Activated CD8-positive, alpha-beta memory T cell treated with anti-CD3 and anti-CD28 coated beads, Interleukin-2, amount 50 U/mL, for 24 hours (primary cell): Measurements from ENCODE around the gene ATOSA.

Source experiments
- DNase-seq: peaks from one replicate; pipeline ENCODE4 v3.0.0-alpha.2; 2020; ENCODE audit errors: extremely low read depth

The ATOSA gene

DNA sequence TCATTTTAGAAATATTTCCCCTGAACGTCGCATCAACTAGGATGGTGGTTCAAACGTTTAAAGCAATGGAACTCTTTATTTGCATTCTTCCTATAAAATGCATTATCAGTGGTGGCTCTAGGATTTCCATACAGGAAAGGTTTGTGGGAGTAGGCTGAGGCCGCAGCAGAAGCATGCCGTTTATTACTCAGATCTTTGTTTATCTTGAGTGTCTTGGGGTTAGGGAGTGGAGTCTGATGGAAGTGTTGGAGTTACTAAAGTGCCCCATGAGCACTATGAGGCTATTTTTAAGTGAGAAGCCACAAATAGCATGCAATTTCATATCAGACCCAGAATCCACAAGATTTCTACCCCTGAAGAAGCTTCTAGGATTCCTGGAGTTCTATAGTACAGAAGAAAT is 26.2 kb downstream of the ATOSA start:
- DNase-seq, result no peak

DNA sequence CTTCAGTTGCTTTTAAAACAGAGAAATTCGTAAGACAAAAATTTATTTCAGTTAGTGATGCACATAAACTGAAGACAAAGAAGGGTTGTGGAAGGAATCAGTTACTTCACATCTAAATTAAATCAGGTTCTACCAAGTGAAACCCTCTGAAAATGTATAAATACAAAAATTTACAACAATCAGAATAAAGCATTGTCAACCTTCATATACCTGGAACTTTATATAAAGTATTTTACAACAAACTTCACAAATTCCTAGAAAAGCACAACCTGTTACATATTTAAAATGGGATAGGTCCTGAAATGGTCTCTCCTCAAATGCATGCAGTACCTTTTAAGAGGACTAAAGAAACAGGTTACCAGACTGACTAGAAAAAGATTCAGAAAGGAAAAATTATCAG is 26.9 kb downstream of the ATOSA start:
- no peak for DNase-seq

DNA sequence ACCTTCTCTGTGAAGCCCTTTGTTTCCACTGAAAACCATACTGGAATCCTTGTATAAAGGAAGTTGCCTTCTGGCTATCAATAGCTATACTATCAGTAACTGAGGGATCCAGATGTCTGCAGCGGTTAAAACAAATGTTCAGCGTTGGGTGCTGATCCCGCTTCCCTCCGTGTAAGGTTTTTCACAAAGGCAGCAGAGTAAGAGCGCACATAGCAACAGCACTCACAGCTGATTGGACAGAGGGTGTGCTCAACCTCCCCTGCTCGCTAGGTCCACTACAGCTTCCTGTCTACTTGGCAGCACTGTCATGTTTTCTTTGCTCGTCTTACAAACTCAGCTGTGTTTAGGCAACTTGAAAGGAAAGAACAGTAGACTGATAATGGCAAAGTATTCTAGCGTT is 27.3 kb downstream of the ATOSA start:
- DNase-seq, result no peak

DNA sequence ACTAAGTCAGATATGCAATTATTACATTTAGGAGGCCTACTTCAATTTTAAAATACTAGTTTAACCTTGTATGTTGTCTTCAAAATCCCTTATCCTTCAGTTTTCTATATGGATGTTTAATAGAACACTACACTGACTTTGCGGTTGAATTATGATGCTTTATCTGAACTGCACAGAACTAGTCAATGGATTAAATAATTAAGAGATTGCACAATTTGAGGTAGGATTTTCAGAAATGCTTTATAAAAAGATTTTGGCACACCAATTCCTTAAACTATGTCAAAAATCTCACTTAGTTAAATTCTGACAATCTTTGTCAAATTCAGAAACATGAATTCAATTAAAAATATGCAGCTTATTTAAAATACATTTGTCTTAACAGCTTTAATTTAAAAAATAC is 28.1 kb downstream of the ATOSA start:
- no peak for DNase-seq

DNA sequence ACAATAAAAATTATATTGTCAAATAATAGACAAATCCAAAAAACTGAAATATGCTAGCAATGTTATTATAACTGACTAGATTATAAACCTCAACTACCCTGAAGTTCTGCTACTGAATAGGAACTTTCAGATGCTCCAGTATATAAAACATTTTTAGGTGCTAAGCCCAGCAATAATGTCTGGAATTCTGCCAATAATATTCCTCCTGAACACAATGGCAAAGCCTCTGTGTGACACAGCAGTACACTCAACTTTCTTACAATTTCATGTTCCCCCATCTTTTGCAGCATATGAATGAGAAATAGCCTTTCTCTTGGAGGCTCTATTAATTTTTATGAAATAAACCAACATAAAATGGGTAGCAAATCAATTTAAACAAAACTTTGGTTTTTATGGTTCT is 29.5 kb downstream of the ATOSA start:
- no peak for DNase-seq

DNA sequence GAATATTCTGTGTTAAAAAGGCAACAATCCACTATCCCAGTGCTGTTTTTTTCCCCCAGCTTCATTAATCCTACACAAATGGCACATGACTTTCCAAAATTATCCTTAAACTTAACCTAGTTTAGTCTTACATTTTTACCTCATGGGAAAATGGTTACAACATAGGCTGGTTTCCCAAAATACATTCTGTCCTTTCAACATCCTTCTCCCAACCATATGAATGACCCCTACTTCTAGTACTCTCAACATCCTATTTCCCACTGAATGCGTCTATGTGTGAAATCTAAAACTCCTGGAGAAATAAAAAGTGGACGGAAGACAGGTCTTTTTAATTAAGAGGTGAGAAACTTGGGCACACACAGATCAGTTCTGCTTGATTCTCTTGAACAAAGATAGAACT is 33.3 kb downstream of the ATOSA start:
- DNase-seq, result no peak

DNA sequence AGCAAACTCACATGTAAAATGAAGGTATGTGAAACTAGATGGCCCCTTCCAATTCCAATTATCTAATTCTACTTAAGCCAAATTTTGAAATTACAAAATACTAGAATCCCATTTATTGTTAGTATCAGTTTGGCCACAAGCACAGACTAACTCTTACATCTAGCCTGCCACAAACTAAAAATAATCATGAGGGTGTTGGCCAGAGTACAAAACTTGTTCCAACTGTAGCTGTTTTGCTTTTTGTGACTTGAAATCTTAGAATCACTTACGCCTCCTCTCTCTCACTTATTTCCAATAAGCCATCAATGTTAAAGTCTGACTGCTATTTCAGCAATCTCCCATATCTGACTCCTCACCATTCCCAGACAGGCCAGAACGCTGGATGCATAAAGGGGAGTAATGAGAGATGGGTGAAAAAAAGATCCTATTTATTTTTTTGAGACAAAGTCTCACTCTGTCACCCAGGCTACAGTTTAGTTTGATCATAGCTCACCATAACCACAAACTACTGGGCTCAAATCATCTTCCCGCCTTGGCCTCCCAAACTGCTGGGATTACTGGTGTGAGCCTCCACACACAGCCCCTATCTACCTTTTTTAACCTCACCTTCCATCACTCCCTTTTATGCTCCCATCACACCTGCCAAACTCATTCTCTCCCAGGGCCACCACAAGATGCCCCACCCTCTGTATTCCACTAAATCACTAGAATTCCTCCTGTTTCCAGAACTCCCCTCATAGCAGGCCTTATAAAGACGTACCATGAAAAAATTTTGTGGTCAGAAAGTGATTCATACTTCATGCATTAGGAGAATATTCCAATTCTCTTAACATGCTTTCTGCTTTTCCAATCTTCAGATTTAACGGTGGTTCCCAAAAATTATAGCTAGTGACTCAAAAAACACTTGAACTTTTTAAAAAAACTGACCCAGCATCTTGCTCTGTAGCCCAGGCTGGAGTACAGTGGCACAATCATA is 36.5 kb downstream of the ATOSA start:
- no peak for DNase-seq

DNA sequence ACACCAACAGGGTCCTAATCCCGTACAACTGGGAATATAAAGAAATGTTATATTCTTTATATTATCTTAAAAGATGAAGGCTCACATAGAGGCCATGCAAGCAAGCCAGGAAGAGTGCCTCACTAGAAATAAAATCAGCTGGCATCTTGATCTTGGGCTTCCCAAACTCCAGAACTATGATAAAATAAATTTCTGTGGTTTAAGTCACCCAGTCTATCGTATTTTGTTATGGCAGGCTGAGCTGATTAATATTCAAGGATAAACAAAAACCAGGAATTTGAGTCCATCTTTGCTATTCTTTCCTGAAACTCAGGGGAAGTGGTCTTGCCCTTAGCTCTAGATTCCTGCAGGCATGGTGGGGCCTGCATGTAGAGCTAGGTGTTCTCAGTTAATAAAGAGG is 42.7 kb downstream of the ATOSA start:
- DNase-seq, result no peak

DNA sequence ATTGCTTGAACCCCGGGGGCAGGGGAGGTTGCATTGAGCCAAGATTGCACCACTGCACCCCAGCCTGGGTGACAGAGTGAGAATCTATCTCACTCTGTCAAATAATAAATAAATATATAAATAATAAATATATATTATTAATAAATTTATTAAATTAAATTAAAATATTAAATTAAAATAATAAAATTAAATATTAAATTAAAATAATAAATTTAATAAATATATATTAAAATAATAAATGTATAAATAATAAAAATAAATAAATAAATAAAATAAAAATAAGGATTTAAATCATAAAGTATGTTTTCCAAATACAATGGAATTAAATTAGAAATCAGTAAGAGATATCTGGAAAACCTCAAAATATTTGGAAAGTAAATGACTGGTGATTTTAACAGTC is 43.3 kb downstream of the ATOSA start:
- no peak for DNase-seq
